ENCODE results near the gene LAMC3. TPM values are rescaled to one million over a fixed set of nuclear protein-coding genes. Genes with fewer than 3 reads are reported as not detected.

Gene LAMC3
- total and polyA plus RNA-seq, 5 donors from 2014 or later: 0.37 to 1.2 (median 0.66) TPM

DNA sequence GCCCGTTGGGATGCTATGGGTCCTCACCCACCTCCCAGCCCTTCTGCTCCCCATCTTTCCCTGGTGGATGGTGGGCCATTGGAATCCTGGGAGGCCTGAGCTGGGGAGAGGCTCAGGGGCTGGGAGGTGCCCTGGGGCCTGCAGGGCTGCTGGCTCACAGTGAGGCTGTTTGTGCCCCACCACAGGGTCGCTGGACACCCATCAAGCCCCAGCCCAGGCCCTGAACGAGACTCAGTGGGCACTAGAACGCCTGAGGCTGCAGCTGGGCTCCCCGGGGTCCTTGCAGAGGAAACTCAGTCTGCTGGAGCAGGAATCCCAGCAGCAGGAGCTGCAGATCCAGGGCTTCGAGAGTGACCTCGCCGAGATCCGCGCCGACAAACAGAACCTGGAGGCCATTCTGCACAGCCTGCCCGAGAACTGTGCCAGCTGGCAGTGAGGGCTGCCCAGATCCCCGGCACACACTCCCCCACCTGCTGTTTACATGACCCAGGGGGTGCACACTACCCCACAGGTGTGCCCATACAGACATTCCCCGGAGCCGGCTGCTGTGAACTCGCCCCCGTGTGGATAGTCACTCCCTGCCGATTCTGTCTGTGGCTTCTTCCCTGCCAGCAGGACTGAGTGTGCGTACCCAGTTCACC lies 82.5 kb downstream of the LAMC3 start:
- Histone ChIP-seq H3K27me3 (ENCODE audit: control insufficient read depth, insufficient read depth, low read length) (peaks cover 11% of the 10 kb centered on the region), H3K27ac (ENCODE audit: insufficient read depth, low read length, poor library complexity, severe bottlenecking) (no peak overlapping the region), H3K4me3 (ENCODE audit: low read depth, low read length) (no peak overlapping the region), H3K9me3 (ENCODE audit: control insufficient read depth in 2 of 2, low read length in 2 of 2) (no peaks in the 10 kb centered on the region), H3K36me3 (ENCODE audit: control insufficient read depth, insufficient read depth, low read length) (no peaks in the 10 kb centered on the region), H3K4me1 (ENCODE audit: control insufficient read depth, insufficient read depth, low read length, poor library complexity, severe bottlenecking) (peaks cover 5% of the 10 kb centered on the region)
- H3K36me3 Mint-ChIP-seq: no peaks in the 10 kb centered on the region
- H3K9me3 Mint-ChIP-seq: no peaks in the 10 kb centered on the region
- peaks cover 30% of the 10 kb centered on the region for H3K27me3 Mint-ChIP-seq
- no peak overlapping the region for H3K27ac Mint-ChIP-seq
- peaks cover 0 to 7% (median 3%) of the 10 kb centered on the region in 4 donors for H3K4me1 Mint-ChIP-seq
- ATAC-seq (ENCODE audit: low read depth in 2 of 2): no peak
- H3K4me3 Mint-ChIP-seq: no peak overlapping the region
- DNase-seq: no peak

GRCh38 chr9:131092030-131092429 lies 83.1 kb downstream of the LAMC3 start:
- Histone ChIP-seq H3K9me3 (ENCODE audit: control insufficient read depth in 2 of 2, low read length in 2 of 2) (no peaks in the 10 kb centered on the region), H3K36me3 (ENCODE audit: control insufficient read depth, insufficient read depth, low read length) (no peaks in the 10 kb centered on the region), H3K4me1 (ENCODE audit: control insufficient read depth, insufficient read depth, low read length, poor library complexity, severe bottlenecking) (peaks cover 5% of the 10 kb centered on the region), H3K27me3 (ENCODE audit: control insufficient read depth, insufficient read depth, low read length) (peaks cover 11% of the 10 kb centered on the region), H3K27ac (ENCODE audit: insufficient read depth, low read length, poor library complexity, severe bottlenecking) (no peak overlapping the region), H3K4me3 (ENCODE audit: low read depth, low read length) (no peak overlapping the region)
- Mint-ChIP-seq H3K27me3 (peaks cover 34% of the 10 kb centered on the region), H3K36me3 (no peaks in the 10 kb centered on the region), H3K4me1 (peaks cover 0 to 10% (median 3%) of the 10 kb centered on the region in 4 donors), H3K9me3 (no peaks in the 10 kb centered on the region), H3K4me3 (no peak overlapping the region), H3K27ac (no peak overlapping the region)
- no peak for ATAC-seq (ENCODE audit: low read depth in 2 of 2)
- DNase-seq: no peak

DNA sequence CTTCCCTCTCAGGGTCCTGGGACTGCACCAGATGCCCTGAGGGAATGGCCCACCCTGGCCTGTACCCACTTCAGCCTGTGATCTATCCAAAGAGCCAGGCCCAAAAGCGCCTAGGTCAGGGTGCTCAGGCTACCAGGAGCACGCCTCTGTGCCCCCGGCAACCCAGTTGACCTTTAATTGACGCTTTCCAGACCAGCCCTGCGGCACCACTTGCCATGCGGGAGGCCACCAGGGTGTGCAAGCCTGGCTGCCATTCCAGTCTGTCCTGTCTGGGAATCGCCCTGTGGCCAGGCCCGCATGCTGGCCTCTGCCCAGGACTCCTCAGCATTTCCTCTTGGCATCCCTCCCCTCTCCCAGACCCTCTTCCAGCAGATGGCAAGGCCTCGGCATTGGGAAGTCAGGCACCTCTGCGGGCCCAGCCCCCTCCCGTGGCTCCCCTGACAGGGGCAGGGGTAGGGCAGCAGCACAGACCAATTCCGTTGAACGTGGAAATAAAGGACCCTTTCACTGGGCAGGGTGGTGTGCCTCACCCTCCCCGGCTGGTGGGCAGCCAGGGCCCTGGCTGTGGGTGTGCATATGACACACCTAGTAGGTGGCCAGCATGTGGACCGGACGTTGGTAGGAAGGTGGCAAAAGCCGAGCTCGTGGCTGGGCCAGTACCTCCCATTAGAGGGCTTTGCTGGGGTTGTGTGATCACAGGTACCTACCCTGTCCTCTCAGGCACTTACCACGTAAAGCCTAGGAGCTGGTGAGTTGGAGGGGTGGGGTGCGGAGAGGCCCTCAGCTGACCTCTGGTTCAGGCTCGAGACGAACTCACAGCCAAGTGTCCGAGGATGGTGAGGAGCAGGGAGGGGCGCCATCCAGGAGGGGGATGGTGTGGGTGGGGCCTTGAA lies 83.8 kb downstream of the LAMC3 start:
- Histone ChIP-seq H3K27ac (ENCODE audit: insufficient read depth, low read length, poor library complexity, severe bottlenecking) (no peak overlapping the region), H3K9me3 (ENCODE audit: control insufficient read depth in 2 of 2, low read length in 2 of 2) (no peaks in the 10 kb centered on the region), H3K27me3 (ENCODE audit: control insufficient read depth, insufficient read depth, low read length) (peaks cover 11% of the 10 kb centered on the region), H3K4me3 (ENCODE audit: low read depth, low read length) (no peak overlapping the region), H3K36me3 (ENCODE audit: control insufficient read depth, insufficient read depth, low read length) (no peaks in the 10 kb centered on the region), H3K4me1 (ENCODE audit: control insufficient read depth, insufficient read depth, low read length, poor library complexity, severe bottlenecking) (peaks cover 5% of the 10 kb centered on the region)
- DNase-seq (no peak), ATAC-seq (ENCODE audit: low read depth in 2 of 2) (no peak)
- no peaks in the 10 kb centered on the region for H3K9me3 Mint-ChIP-seq
- no peak overlapping the region for H3K4me3 Mint-ChIP-seq
- no peaks in the 10 kb centered on the region for H3K36me3 Mint-ChIP-seq
- H3K27ac Mint-ChIP-seq: no peak overlapping the region
- H3K4me1 Mint-ChIP-seq: peaks cover 0 to 16% (median 6%) of the 10 kb centered on the region in 4 donors
- peaks cover 40% of the 10 kb centered on the region for H3K27me3 Mint-ChIP-seq

- Histone ChIP-seq H3K27me3 (ENCODE audit: control insufficient read depth, insufficient read depth, low read length) (peaks cover 11% of the 10 kb centered on the region), H3K27ac (ENCODE audit: insufficient read depth, low read length, poor library complexity, severe bottlenecking) (no peak overlapping the region), H3K4me1 (ENCODE audit: control insufficient read depth, insufficient read depth, low read length, poor library complexity, severe bottlenecking) (peaks cover 5% of the 10 kb centered on the region), H3K36me3 (ENCODE audit: control insufficient read depth, insufficient read depth, low read length) (no peaks in the 10 kb centered on the region), H3K9me3 (ENCODE audit: control insufficient read depth in 2 of 2, low read length in 2 of 2) (no peaks in the 10 kb centered on the region), H3K4me3 (ENCODE audit: low read depth, low read length) (no peak overlapping the region)
- H3K4me3 Mint-ChIP-seq: peak overlapping the region in 2 of 4 donors; percentile 44 to 58
- H3K4me1 Mint-ChIP-seq: peaks cover 0 to 16% (median 6%) of the 10 kb centered on the region in 4 donors
- peaks cover 34% of the 10 kb centered on the region for H3K27me3 Mint-ChIP-seq
- ATAC-seq (ENCODE audit: low read depth in 2 of 2) (no peak), DNase-seq (no peak)
- H3K27ac Mint-ChIP-seq: no peak overlapping the region
- H3K9me3 Mint-ChIP-seq: no peaks in the 10 kb centered on the region
- H3K36me3 Mint-ChIP-seq: no peaks in the 10 kb centered on the region
These were observed 85.0 kb downstream of the LAMC3 start for GRCh38 chr9:131094015-131094414.

- Histone ChIP-seq H3K9me3 (ENCODE audit: control insufficient read depth in 2 of 2, low read length in 2 of 2) (no peaks in the 10 kb centered on the region), H3K4me1 (ENCODE audit: control insufficient read depth, insufficient read depth, low read length, poor library complexity, severe bottlenecking) (peaks cover 5% of the 10 kb centered on the region), H3K27me3 (ENCODE audit: control insufficient read depth, insufficient read depth, low read length) (peaks cover 11% of the 10 kb centered on the region), H3K27ac (ENCODE audit: insufficient read depth, low read length, poor library complexity, severe bottlenecking) (no peak overlapping the region), H3K36me3 (ENCODE audit: control insufficient read depth, insufficient read depth, low read length) (no peaks in the 10 kb centered on the region), H3K4me3 (ENCODE audit: low read depth, low read length) (no peak overlapping the region)
- Mint-ChIP-seq H3K27ac (no peak overlapping the region), H3K4me1 (peaks cover 0 to 16% (median 6%) of the 10 kb centered on the region in 4 donors), H3K9me3 (no peaks in the 10 kb centered on the region), H3K4me3 (peak overlapping the region in 2 of 4 donors; percentile 11 to 43), H3K36me3 (no peaks in the 10 kb centered on the region), H3K27me3 (peaks cover 34% of the 10 kb centered on the region)
- ATAC-seq (ENCODE audit: low read depth in 2 of 2): no peak
- no peak for DNase-seq
These were observed 85.6 kb downstream of the LAMC3 start for GRCh38 chr9:131094622-131095021.

- no peak overlapping the region for H3K4me3 ChIP-seq (ENCODE audit: low read depth, low read length)
- Mint-ChIP-seq H3K27me3 (peaks cover 40% of the 10 kb centered on the region), H3K27ac (peak overlapping the region in 1 of 3 donors; percentile 24), H3K36me3 (no peaks in the 10 kb centered on the region), H3K9me3 (no peaks in the 10 kb centered on the region), H3K4me3 (peak overlapping the region in 3 of 4 donors; percentile 48 to 81 (median 77)), H3K4me1 (peaks cover 0 to 16% (median 6%) of the 10 kb centered on the region in 4 donors)
- H3K36me3 ChIP-seq (ENCODE audit: control insufficient read depth, insufficient read depth, low read length): no peaks in the 10 kb centered on the region
- peaks cover 11% of the 10 kb centered on the region for H3K27me3 ChIP-seq (ENCODE audit: control insufficient read depth, insufficient read depth, low read length)
- no peak overlapping the region for H3K27ac ChIP-seq (ENCODE audit: insufficient read depth, low read length, poor library complexity, severe bottlenecking)
- H3K9me3 ChIP-seq (ENCODE audit: control insufficient read depth in 2 of 2, low read length in 2 of 2): no peaks in the 10 kb centered on the region
- no peak for DNase-seq
- no peak for ATAC-seq (ENCODE audit: low read depth in 2 of 2)
- H3K4me1 ChIP-seq (ENCODE audit: control insufficient read depth, insufficient read depth, low read length, poor library complexity, severe bottlenecking): peaks cover 5% of the 10 kb centered on the region
These were observed 86.8 kb downstream of the LAMC3 start for GRCh38 chr9:131095666-131096268.

DNA sequence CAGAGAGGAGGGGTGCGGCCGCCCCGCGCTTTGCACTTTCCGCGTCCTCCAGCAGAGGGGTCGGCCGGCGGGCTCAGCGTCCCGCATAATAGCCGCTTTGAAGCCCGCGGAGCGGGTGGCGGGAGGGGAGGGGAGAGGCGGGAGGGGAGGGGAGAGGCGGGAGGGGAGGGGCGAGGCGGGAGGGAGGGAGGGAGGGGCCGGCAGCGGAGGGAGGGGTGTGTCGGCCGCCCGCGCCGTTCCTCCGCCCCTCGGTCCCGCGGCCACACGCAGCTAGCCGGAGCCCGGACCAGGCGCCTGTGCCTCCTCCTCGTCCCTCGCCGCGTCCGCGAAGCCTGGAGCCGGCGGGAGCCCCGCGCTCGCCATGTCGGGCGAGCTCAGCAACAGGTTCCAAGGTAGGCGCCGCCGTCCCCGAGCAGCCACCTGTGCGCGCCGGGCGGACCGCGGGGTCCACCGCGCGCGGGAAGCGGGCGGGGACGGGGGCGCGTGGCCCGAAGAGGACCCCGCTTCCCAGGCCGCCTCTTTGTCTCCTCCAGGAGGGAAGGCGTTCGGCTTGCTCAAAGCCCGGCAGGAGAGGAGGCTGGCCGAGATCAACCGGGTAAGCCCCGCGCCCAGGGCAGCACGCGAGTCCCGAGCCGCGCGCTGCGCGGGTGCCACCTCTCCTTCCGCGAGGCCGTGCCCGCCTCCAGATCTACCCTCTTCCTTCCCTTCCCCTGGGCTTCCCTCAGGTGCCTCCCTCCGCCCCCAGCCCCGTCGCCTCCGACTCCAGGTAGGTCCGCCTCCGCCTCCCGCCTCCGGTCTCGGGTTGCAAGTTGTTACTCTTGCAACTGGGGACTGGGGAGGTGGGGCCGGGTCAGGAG lies 87.5 kb downstream of the LAMC3 start, which contains the start of gene AIF1L:
Gene AIF1L (plus strand): TSS at position 263 of the 857 bp plus-strand sequence. CDS start 99 bp downstream, at position 362.
- Mint-ChIP-seq H3K27me3 (peaks cover 40% of the 10 kb centered on the region), H3K36me3 (no peaks in the 10 kb centered on the region), H3K9me3 (no peaks in the 10 kb centered on the region), H3K4me3 (peak within 1 kb of the TSS in 3 of 4 donors; percentile 48 to 81 (median 77)), H3K27ac (peak within 1 kb of the TSS in 1 of 3 donors; percentile 24), H3K4me1 (peaks cover 0 to 16% (median 6%) of the 10 kb centered on the region in 4 donors)
- Histone ChIP-seq H3K4me3 (ENCODE audit: low read depth, low read length) (no peak within 1 kb of the TSS), H3K36me3 (ENCODE audit: control insufficient read depth, insufficient read depth, low read length) (no peaks in the 10 kb centered on the region), H3K27me3 (ENCODE audit: control insufficient read depth, insufficient read depth, low read length) (peaks cover 11% of the 10 kb centered on the region), H3K4me1 (ENCODE audit: control insufficient read depth, insufficient read depth, low read length, poor library complexity, severe bottlenecking) (peaks cover 5% of the 10 kb centered on the region), H3K9me3 (ENCODE audit: control insufficient read depth in 2 of 2, low read length in 2 of 2) (no peaks in the 10 kb centered on the region), H3K27ac (ENCODE audit: insufficient read depth, low read length, poor library complexity, severe bottlenecking) (no peak within 1 kb of the TSS)
- ATAC-seq (ENCODE audit: low read depth in 2 of 2) (no peak), DNase-seq (peak in 1 of 3 donors; percentile 36)

Data from CD4-positive, CD25-positive, alpha-beta regulatory T cell (primary cell).